Activated CD8-positive, alpha-beta memory T cell treated with anti-CD3 and anti-CD28 coated beads, Interleukin-2, amount 50 U/mL, for 24 hours (primary cell): ENCODE data around the gene TREML1.
"Not testable (repeated sequence)": the region's sequence is repeated elsewhere in the genome, so short reads cannot be mapped to it uniquely, and the experiment has no call there.

Experiments used
- DNase-seq: peaks from one replicate; pipeline ENCODE4 v3.0.0-alpha.2; 2020; ENCODE audit errors: extremely low read depth

TREML1 gene, protein sequence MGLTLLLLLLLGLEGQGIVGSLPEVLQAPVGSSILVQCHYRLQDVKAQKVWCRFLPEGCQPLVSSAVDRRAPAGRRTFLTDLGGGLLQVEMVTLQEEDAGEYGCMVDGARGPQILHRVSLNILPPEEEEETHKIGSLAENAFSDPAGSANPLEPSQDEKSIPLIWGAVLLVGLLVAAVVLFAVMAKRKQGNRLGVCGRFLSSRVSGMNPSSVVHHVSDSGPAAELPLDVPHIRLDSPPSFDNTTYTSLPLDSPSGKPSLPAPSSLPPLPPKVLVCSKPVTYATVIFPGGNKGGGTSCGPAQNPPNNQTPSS

DNA sequence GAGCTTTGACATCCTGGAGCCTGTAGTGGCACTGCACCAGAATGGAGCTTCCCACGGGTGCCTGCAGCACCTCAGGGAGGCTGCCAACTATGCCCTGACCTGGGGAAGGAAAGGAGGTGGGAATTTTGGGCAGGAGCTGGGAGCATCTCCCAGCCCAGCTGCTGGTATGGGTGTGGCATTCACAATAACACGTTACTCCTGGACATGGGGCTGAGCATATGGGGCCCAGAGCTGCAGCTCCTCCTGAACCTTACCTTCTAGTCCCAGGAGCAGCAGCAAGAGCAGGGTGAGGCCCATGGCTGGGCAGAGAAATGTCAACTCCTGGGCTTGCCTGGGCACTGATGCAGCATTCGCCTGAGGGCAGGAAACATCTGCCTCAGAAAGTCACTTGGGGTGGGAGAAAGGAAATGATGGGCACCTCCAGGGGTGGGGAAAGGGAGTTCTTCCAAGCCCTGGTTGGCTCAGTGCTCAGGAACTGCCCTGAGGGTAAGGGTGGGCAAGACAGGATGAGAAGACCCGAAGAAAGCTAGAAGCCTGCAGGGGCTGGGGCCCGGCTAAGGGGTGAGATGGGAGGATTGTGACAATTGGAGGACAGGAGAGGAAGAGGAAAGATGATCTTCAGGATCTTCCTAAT is at the start of gene TREML1:
Gene TREML1, minus strand, starts transcription at position 356 of the 634 bp plus-strand sequence. Its CDS starts 59 bp downstream, at position 297.
- DNase-seq = no peak

DNA sequence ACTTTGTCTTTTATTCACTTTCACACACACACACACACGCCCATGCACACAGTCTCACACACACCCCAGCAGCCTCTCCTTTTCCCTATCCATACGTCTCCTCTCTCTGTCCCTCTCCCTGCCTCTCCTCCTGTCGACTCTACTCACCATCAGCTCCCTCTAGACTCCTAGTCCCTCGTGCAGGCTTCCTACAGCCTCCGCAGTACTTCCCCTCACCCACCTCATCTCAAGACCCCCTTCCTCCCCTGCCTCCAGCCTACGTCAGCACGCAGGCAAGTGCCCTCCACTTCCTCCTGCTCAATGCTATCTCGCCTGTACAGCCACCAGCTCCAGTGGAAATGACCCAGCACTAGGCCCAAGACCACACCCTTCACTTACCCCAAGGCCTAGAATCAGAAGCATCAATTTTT is 47.6 kb upstream of the TREML1 start:
- no peak for DNase-seq

DNA sequence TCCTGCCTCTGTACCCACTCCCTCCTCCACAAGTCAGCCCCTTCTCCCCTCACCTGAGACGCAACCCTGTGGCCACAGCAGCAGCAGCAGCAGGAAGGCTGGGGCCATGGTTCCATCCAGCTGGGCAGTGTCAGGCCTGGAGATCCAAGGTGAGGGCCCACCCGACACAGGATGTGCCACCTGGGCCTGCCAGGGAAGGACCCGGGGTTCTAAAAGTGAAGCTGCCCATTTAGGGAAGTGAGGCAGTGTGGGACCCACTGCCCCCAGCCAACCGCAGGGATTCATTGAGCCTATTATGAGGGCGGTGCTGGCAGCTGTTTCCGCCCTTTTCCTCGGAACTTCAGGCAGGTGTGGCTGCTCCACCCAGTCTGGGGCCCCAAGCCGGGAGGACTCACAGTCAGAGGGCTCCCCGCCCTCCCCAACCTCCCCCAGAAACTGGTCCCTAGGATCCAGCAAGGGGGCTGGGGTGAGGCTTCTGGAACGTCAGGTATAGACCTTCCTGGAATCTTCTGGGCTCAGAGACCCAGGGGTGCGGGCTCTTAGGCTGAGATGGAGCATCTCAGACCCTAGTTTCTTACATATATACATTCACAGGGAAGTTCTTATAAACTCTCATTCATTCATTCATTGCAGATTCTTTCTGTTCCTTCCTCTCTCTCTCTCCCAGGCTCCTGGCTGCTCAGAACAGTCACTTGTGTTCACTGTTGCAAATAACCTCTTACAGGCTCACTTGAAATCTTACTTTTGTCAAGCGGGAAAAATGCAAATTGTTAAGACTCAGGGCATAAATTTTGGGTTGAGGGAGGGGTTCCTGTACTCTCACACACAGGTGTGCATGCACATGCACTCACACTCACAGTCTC is 47.0 kb upstream of the TREML1 start, which contains the start of gene TREML2:
Gene TREML2, minus strand, starts transcription at position 249 of the 863 bp plus-strand sequence. Its CDS starts 141 bp downstream, at position 108.
- DNase-seq = no peak

DNA sequence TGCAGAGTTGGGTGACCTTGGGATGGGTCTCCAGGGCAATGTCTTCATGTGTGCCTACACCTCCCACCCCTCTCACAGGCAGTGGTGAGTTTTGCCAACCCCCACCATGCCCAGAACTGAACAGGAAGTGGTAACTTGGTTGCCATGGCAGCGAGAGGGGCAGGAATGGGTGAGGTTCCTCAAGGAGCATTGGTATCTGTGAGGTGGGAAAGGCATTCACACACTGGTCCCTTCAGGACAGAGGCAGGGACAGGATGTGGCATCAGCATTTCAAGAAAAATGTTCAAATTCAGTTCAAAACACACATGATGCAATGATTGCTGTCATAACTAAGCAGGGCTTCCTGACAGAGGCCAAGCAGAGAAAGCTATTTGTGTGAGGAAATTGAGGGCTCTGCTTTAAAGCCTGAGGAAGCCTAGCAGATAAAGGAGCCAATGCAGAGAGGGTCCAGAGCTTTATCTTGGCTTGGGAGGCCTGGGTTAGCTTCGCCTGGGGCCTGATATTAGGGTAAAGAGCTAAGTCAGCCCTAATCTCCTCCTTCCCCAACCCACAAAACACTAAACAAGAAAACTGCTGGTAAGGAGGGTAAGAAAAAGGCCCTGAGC is 46.3 kb upstream of the TREML1 start:
- no peak for DNase-seq

DNA sequence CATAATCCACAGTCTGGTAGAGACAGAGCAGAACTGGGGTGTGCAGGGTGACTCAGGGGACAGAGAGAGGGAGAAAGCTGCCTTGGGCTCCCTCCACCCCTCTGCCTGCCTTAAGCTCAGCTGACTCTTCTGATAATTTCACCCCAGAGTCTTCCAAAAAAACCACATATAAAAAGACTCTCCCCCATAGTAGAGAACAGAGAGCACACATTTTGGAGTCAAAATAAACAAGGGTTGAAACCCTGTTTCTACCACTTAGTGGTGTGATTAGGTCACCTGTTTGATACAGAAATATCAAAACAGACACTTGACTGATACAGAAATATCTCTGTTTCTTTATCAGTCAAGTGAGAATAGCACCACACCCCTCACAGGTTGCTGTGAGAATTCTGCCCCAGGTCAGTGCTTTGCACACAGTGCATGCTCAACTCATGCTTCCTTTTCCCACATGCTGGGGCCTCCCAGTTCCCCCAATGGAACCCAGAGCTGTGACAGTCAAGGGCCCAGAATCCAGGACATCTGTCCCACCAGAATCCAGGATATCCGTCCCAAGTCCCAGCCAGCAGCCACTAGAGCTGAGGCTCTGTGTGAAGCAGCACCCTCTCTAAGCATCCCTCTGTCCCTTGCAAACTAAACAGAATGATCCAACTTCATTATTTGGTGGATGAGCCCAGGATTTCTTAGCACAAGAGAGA is 45.6 kb upstream of the TREML1 start:
- DNase-seq = no peak

DNA sequence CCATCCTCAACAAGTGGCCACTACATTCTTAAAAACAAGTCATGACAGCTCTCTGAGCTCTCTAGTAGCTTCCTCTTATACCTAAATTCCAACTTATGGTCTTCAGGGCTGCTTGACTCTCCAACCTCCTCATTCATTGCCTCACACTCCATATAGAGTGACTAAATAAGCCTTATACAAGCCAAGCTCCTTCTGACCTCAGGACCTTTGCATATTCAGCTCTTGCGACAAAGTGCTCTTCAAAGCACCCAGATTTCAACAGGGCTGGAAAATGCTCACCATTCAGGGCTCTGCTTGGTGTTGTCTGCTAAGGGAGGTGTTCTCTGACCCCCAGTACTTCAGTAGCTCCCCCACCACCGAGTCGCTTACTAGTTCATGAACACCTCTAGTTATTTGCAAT is 43.1 kb upstream of the TREML1 start:
- no peak for DNase-seq

DNA sequence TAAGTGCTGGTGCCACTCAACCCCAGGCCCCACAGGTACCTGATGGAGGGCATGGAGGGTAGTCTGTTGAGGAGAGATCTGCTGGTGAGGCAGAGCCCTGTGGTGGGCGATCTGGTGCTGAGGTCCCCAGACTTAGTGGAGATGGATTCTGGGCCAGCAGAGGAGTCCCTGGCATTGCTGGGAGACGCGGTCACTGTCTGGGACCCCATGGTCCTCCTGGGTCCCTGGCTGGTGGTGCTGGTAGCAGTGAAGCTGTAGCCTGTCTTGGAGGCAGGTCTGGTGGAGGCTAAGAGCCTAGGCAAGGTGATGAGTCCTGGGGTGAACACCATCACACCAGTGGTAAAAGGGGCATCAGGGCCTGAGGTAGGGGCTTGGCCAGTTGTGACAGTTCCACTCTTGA is 40.2 kb upstream of the TREML1 start:
- DNase-seq = no peak

DNA sequence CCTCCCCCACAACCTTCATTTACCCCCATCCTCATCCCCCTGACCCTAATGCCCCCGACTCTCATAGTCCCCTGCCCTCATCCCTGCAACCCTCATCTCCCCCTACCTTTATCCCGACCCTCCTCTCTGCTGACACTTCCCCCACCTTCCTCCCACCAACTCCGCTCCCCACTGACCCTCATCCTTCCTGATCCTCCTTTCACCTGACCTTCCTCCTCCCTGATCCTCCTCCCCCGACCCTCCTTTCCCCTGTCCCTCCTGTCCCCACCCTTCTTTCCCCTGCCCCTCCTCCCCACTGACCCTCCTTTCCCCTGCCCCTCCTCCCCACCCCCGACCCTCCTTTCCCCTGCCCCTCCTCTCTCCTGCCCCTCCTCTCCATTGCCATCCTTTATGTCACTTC is 39.7 kb upstream of the TREML1 start:
- no peak for DNase-seq

DNA sequence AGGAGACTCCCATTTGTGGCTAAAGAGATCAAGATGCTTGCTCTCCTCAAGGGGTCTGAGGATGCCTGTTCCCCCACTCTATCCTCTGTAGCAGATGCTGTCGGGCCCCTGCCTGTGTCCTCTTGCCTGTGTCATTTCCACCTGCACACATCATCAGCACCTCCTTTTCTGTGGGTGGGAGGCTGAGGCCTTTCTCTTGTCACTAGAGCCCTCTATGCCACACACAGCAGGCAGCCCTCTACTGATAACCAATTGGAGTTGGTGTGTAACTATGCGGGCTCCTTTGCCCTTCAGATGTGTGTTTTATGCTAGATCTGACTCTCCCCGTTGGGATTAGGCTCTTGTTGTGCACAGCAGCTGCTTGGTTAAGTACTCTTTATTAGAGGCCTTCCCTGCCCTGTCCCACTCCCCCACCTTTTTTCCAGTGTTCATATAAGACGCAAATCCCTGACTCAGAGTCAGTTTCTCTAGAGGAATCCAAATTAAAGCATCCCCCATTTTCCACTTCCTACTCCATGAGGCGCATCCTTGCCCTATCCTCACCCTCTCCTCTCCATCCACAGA is 39.1 kb upstream of the TREML1 start:
- DNase-seq = no peak

DNA sequence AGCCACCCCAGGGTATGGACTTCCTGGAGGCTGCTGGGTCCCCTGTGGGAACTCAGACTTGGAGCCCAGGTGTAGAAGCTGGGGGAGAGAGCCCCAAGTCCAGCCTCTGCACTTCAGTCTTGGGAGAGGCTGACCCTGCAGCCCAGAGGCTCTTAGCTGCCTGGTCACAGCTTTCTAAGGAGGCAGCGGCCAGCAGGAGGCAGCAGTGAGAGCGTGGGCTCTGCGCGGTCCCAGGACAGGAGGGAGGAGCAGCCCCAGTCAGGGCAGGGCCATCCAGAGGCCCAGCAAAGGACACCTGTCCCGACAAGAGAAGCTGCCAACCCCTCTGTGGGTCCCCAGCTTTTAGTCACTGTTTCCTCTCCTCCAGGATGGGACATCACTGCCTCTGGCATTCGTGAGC is 37.4 kb upstream of the TREML1 start:
- no peak for DNase-seq

DNA sequence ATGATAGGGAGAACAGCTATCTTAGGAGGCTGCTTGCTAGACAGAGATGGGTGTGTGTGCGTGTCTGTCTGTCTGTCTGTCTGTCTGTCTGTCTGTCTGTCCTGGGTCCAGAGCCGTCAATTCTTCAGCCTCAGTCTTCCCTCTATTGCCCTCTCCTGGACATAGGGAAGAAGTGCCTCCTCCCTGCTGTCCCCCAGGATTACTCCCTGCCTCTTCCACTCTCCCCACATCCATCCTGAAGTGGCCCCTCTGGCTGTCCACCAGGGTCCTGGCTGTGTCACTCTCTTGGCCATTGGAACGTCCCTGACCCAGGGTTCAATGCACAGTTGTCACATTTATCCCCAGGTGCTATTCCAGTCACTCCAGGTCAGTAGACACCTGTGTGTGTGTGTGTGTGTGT is 36.6 kb upstream of the TREML1 start:
- DNase-seq = no peak

DNA sequence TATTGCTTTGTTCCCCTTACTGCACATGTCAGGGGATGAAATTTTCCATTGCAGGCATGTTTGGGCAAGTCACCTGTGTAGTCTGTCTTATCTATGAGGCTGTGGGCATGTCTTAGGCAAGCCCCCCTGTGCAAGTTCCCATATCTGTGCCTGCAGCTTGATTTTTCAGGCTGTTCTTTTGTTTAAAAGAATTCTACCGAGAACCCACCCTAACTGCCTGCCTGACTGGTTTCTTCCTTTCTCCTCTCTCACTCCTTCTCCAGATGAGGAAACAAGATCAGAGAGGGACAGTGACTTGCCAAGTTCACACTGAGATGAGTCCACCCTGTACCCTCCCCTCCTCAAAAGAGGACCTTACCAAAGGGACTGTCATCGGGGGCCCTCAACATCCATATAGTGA is 35.8 kb upstream of the TREML1 start:
- no peak for DNase-seq

DNA sequence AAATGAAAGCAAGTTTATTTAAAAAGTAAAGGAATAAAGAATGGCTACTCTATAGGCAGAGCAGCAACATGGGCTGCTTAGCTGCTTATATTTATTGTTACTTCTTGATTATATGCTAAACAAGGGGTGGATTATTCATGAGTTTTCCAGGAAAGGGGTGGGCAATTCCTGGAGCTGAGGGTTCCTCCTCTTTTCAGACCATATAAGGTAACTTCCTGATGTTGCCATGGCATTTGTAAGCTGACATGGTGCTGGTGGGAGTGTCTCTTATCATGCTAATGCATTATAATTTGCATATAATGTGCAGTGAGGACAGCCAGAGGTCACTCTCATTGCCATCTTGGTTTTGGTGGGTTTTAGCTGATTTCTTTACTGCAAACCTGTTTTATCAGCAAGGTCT is 34.9 kb upstream of the TREML1 start:
- not testable (repeated sequence) for DNase-seq

DNA sequence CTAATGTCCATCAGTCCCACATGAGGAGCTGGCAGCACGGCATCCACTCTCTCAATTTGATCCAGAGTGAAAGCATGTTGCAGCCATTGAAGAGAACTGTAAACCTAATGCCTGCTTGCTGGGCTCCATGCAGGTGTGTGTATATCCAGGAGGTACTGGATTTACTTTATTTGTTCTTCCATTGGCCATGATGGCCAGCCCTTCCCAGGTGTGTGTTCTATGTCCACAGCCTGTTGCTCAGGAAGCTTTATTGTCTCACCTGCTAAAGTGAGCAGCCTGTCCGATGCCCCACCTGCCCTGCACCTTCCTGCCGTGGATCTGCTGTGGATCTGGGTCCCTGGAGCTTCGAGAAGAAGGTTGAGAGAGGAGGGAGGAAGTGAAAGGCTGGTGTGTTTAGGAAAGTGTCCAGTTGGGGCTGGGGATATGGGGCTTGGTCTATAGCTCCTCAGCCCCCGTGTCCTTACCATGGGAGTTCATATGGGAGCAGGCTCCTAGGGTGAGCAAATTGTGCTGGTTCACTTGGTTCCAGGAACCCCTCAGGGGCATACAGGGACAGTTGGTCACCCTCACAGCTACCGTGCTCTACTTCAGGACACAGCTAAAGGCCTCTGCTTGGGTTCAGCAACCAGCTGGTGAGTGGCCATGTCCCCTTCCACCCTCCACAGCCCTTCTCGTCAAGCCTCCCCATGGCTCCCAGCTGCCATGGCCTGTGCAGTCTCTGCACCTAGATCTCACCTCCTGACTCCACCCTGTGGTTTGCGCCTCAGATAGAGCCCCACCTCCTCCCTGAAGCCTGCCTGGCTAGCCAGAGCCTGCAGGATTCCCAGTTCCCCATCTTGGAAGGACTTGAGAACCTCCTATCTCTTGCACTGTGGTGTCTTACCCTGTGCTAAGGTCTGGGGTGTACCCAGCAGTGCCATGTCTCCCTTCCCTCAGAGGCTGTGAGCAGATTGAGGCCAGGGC is 34.1 kb upstream of the TREML1 start:
- DNase-seq = no peak

DNA sequence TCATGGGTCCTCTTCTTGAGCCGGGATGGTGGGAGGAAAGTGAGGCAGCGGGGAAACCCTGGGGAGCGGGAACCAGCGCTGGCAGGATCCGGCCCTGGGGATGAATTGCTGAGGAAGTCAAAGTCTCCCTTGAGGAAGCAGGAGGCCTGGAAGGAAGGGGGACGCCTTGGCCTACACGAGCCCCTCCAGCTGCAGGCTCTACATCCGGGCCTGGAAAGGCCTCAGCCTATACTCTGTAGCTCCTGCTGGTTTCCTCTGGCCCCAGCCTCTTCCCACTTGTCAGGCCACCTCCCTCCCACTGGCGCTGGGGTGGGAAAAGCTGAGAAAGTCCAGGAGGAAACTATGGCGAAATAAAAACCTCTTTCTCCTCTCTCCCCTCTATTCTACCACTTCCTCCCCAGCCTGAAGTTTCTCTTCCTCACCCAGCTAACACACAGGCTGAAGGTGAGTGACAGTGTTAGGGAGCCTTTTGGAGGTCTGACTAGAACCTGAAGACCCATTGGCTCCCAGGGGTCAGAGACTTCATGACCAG is 31.9 kb upstream of the TREML1 start:
- no peak for DNase-seq

DNA sequence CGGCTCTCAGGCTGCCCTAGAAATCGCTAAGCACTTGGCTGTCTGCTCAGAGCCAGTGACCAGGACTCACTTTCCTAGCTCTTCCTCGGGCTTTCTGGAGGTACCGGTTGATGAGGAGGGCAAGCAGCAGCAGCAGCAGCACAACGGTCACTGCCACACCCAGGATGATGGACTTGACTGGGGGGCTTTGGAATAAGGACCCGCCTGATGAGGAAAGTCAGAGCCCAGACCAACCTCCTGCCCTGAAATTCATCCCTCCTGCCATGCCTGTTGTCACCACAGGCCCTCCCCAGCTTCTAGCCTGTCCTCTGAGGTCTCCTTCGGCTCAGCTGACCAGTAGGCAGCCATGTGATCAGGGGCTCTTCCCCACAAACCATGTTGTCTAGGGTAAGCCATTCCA is 30.6 kb upstream of the TREML1 start:
- DNase-seq = no peak

DNA sequence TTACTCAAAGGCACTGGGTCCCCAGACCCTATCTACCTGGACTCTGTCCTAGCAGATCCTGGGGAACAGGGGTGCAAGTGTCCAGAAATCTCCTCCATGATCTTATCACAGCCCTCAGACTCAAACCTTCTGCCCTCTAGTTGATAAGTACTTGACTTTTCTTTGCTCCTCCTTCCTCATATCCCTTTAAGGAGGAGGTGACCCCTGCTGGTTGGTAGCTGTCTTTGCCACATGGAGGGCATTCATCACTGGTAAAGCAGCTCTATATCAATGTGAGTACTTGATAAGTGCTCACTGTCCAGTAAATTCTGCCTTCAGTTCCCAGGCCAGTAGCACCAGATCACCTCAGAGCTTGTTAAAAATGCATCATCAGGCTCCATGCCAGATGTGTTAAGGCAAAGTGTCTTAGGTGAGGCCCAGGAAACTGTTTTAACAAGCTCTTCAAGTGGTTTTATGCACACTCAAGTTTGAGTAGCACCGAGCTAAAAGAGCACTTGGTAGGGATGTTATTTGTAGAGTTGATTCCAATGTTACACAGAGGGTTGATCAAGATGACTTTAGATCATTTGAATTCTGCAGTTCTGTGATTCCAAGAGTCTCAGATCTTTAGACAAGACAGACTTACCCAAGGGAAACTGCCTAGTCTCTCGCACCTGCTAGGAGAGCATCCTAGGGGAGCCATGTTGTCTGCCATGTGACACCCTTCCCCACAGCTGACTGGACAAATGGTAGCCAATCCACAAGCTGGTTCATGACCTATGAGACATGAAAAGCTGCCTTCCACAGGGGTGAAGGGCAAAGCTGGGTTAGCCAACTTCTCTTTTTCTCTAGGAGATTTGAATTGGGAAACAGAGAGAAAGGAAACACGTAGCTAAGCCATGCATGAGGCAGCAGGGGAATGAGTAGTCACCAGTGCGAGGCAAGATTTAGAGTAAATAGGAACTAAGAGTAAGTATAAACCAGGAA is 28.2 kb upstream of the TREML1 start:
- no peak for DNase-seq

DNA sequence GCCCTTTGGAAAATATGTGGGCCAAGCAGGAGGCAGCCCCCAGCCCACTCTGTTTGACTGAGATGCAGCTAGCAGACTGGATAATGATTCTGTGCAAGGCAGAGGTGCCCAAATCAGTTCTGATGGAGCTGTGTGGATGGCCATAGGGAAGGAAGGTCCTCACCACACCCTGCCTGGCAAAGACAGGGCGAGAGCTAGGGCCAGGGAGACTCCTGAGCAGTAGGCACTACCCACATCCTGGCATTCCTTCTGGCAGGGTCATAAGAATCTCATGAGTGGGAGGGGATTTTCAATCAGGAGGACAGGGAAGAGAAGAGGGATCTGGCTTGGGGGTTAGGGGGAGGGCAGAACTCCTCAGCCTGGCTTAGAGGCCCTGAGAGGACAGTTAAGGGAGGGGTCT is 27.4 kb upstream of the TREML1 start:
- no peak for DNase-seq

DNA sequence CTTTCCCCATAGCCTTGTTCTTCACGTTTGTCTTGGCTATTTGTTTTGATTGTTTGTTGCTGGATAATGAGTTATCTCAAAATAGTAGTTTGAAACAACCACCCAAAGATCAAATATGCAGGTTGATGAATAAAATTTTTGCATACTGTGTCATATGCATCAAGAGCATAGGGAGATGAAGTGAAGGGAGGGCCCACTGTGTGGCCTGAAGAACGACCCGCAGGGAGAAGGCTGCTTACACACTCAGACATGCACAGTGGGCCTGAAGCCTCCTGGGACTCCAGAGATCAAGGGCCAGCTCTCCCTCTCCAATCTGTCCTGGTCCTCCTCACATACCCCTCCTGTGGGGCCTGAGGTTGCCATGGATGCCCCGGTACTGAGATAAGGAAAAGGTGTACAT is 25.0 kb upstream of the TREML1 start:
- no peak for DNase-seq
